HFFc6 (cell line): ENCODE measurements around the gene MALRD1. TPM values are rescaled to one million over a fixed set of nuclear protein-coding genes. Genes with fewer than 3 reads are reported as not detected.
A peak's percentile ranks its signal among the peaks of the same experiment; 100 is the strongest.

Experiments used
- DNase-seq: peaks from one replicate; pipeline ENCODE4 v3.0.0-alpha.2; 2018
- H3K27ac Mint-ChIP-seq: 2 replicates; pipeline ENCODE4 v1.8.0; 2020; ENCODE audit warnings: mild to moderate bottlenecking, mixed read lengths
- H3K27me3 Mint-ChIP-seq: 2 replicates; pipeline ENCODE4 v1.8.0; 2021; ENCODE audit warnings: mild to moderate bottlenecking, moderate library complexity, mixed read lengths; ENCODE audit not compliant: insufficient read depth
- H3K36me3 Mint-ChIP-seq: 2 replicates; pipeline ENCODE4 v1.8.0; 2021; ENCODE audit warnings: low read depth, mixed read lengths
- H3K4me1 Mint-ChIP-seq: 2 replicates; pipeline ENCODE4 v1.8.0; 2020; ENCODE audit warnings: low read depth, mixed read lengths
- H3K4me3 Mint-ChIP-seq: 2 replicates; pipeline ENCODE4 v1.8.0; 2020; ENCODE audit warnings: mild to moderate bottlenecking, moderate library complexity, mixed read lengths
- H3K9me3 Mint-ChIP-seq: 2 replicates; pipeline ENCODE4 v1.8.0; 2020; ENCODE audit warnings: mild to moderate bottlenecking, mixed read lengths
- total RNA-seq, 6 experiments: library from RNA; stranded (reverse); fragmentation: NEBNext Ultra II Directional; extraction: Animal tissue kit (Norgen Biotek cat#: 25700); gene quantifications; 2 replicates in 1 of 6; 3 replicates in 5 of 6; pipeline ENCODE4 v1.2.3, GENCODE V29; 2021
- TF ChIP-seq, protein P1 (sequence below): fragments of 200-600 bp; sonication (generic); IDR thresholded peaks from 2 replicates; pipeline ENCODE4 v1.5.0; 2021; ENCODE audit warnings: antibody characterized with exemption, mild to moderate bottlenecking

The MALRD1 gene
- total RNA-seq, 6 experiments from 2014 or later, result not detected

GRCh38 chr10:19653931-19654330 is 605.3 kb downstream of the MALRD1 start:
- H3K4me1 Mint-ChIP-seq, result peaks cover 70% of the 10 kb centered on the region
- H3K27me3 Mint-ChIP-seq, result no peaks in the 10 kb centered on the region
- TF ChIP-seq, protein P1, sequence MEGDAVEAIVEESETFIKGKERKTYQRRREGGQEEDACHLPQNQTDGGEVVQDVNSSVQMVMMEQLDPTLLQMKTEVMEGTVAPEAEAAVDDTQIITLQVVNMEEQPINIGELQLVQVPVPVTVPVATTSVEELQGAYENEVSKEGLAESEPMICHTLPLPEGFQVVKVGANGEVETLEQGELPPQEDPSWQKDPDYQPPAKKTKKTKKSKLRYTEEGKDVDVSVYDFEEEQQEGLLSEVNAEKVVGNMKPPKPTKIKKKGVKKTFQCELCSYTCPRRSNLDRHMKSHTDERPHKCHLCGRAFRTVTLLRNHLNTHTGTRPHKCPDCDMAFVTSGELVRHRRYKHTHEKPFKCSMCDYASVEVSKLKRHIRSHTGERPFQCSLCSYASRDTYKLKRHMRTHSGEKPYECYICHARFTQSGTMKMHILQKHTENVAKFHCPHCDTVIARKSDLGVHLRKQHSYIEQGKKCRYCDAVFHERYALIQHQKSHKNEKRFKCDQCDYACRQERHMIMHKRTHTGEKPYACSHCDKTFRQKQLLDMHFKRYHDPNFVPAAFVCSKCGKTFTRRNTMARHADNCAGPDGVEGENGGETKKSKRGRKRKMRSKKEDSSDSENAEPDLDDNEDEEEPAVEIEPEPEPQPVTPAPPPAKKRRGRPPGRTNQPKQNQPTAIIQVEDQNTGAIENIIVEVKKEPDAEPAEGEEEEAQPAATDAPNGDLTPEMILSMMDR, result no peak
- H3K36me3 Mint-ChIP-seq, result peaks cover 11% of the 10 kb centered on the region
- no peak for DNase-seq
- H3K9me3 Mint-ChIP-seq, result no peaks in the 10 kb centered on the region
- peak overlapping the region; percentile 80 for H3K4me3 Mint-ChIP-seq
- peak overlapping the region; percentile 84 for H3K27ac Mint-ChIP-seq

DNA sequence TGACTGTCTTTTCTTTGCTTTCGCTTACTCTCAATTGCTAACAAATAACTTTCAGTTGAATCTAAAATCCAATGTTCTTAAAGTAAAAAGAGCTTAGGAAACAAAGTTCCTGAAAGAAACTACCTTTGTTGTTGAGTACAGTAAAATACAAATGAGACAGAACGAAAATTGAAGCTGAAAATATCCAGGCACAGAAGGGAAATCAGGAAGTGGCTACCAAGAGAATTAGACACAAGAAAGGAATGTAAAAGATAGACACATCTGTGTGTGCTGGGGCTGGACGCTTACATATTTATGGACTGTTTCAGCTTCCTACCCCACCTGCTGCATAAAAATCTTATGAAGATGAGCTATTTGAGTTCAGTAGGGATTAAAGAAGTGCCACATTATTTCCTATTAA is 606.0 kb downstream of the MALRD1 start:
- TF ChIP-seq, protein P1, result no peak
- H3K4me3 Mint-ChIP-seq, result peak overlapping the region; percentile 80
- H3K27me3 Mint-ChIP-seq, result no peaks in the 10 kb centered on the region
- peaks cover 11% of the 10 kb centered on the region; the same call in 1 of the 2 replicates for H3K36me3 Mint-ChIP-seq
- H3K27ac Mint-ChIP-seq, result peak overlapping the region; percentile 84
- no peaks in the 10 kb centered on the region for H3K9me3 Mint-ChIP-seq
- H3K4me1 Mint-ChIP-seq, result peaks cover 73% of the 10 kb centered on the region
- DNase-seq, result peak; percentile 56

GRCh38 chr10:19656420-19657042 is 607.9 kb downstream of the MALRD1 start:
- TF ChIP-seq, protein P1, result no peak
- Mint-ChIP-seq H3K4me1 (peaks cover 79% of the 10 kb centered on the region), H3K36me3 (peaks cover 10% of the 10 kb centered on the region; the same call in 1 of the 2 replicates), H3K27ac (no peak overlapping the region), H3K9me3 (no peaks in the 10 kb centered on the region), H3K27me3 (no peaks in the 10 kb centered on the region), H3K4me3 (no peak overlapping the region)
- no peak for DNase-seq

DNA sequence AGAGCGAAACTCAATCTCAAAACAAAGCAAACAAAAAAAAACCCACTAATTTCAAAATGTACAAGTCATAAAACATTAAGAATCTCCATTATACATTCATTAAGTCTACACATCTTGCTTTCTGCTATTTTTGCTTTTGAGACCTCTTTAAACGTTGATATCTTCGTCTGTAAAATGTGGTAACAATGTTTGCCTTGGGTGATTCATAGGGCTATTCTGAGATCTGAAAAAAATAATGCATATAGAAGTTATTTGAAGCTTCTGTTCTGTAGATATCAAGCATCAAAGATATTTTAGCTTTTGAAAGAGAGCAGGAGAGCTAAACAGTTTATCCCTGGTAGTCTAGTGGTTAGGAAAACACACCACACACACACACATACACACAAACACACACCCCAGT is 609.5 kb downstream of the MALRD1 start:
- Mint-ChIP-seq H3K36me3 (no peaks in the 10 kb centered on the region), H3K9me3 (no peaks in the 10 kb centered on the region), H3K27me3 (no peaks in the 10 kb centered on the region), H3K4me3 (no peak overlapping the region), H3K4me1 (peaks cover 67% of the 10 kb centered on the region), H3K27ac (no peak overlapping the region)
- DNase-seq, result no peak
- TF ChIP-seq, protein P1, result no peak

- H3K4me3 Mint-ChIP-seq, result no peak overlapping the region
- H3K27me3 Mint-ChIP-seq, result no peaks in the 10 kb centered on the region
Observed at GRCh38 chr10:19658622-19659233, 610.1 kb downstream of the MALRD1 start.

More at GRCh38 chr10:19658622-19659233, 610.1 kb downstream of the MALRD1 start:
- Mint-ChIP-seq H3K36me3 (no peaks in the 10 kb centered on the region), H3K27ac (no peak overlapping the region), H3K9me3 (no peaks in the 10 kb centered on the region), H3K4me1 (peaks cover 61% of the 10 kb centered on the region)
- no peak for DNase-seq
- TF ChIP-seq, protein P1, result no peak
